Upper lobe of right lung (tissue), 1 donor: Measurements from ENCODE around the gene AP1S2. TPM values are rescaled to one million over a fixed set of nuclear protein-coding genes. Genes with fewer than 3 reads are reported as not detected.

Experiments used
- ATAC-seq: fragments of 200-7000 bp; cut with Tn5 transposase; one replicate; pipeline ENCODE4 v1.9.1; 2020; ENCODE audit warnings: mild to moderate bottlenecking, moderate library complexity
- DNase-seq: peaks from one replicate; pipeline ENCODE4 v3.0.0-alpha.2; 2020
- H3K27ac ChIP-seq: fragments of 200-600 bp; one replicate; pipeline ENCODE4 v1.8.0; 2022
- H3K27me3 ChIP-seq: fragments of 200-600 bp; one replicate; pipeline ENCODE4 v1.8.0; 2022; ENCODE audit warnings: mild to moderate bottlenecking
- H3K36me3 ChIP-seq: fragments of 200-600 bp; one replicate; pipeline ENCODE4 v1.8.0; 2022
- H3K4me1 ChIP-seq: fragments of 200-600 bp; one replicate; pipeline ENCODE4 v1.8.0; 2022
- H3K4me3 ChIP-seq: fragments of 200-600 bp; one replicate; pipeline ENCODE4 v1.8.0; 2022; ENCODE audit warnings: mild to moderate bottlenecking
- H3K9me3 ChIP-seq: fragments of 200-600 bp; one replicate; pipeline ENCODE4 v1.8.0; 2022
- CTCF ChIP-seq: fragments of 200-600 bp; IDR thresholded peaks from one replicate; pipeline ENCODE4 v1.8.0; 2022; ENCODE audit warnings: antibody characterized with exemption
- intact Hi-C: fragments of 100-400 bp; cut with DNase I; formaldehyde crosslinking; loops from one replicate; pipeline ENCODE4 v1.11.0; 2022
- total RNA-seq: library from RNA; stranded (reverse); fragmentation: NEBNext Ultra II Directional; extraction: Animal tissue kit (Norgen Biotek cat#: 25700); gene quantifications from one replicate; pipeline ENCODE4 v1.2.1, GENCODE V29; 2021
- donor health status: DM: no; HTN: yes; CAD: no; lungs with severe emphysema.

AP1S2 gene
- total RNA-seq, 1 donor from 2014 or later, result 41.2 TPM

GRCh38 chrX:15825936-15826335, 28.7 kb downstream of the AP1S2 start:
- Histone ChIP-seq H3K36me3 (peaks cover 8% of the 10 kb centered on the region), H3K4me1 (no peaks in the 10 kb centered on the region), H3K4me3 (no peak overlapping the region), H3K27ac (no peak overlapping the region), H3K9me3 (no peaks in the 10 kb centered on the region), H3K27me3 (no peaks in the 10 kb centered on the region)
- DNase-seq (no peak), ATAC-seq (no peak)
- no peak for TF ChIP-seq CTCF
- intact Hi-C loops, result no loop called here

GRCh38 chrX:15822922-15823321, 31.7 kb downstream of the AP1S2 start:
- intact Hi-C loops, result no loop called here
- peaks cover 16% of the 10 kb centered on the region for H3K36me3 ChIP-seq
- DNase-seq (no peak), ATAC-seq (no peak)
- H3K4me3 ChIP-seq, result no peak overlapping the region
- no peak for TF ChIP-seq CTCF
- no peaks in the 10 kb centered on the region for H3K9me3 ChIP-seq
- no peak overlapping the region for H3K27ac ChIP-seq
- H3K27me3 ChIP-seq, result no peaks in the 10 kb centered on the region
- no peaks in the 10 kb centered on the region for H3K4me1 ChIP-seq

- intact Hi-C loops, result no loop called here
- Histone ChIP-seq H3K9me3 (no peaks in the 10 kb centered on the region), H3K27me3 (no peaks in the 10 kb centered on the region), H3K27ac (no peak overlapping the region), H3K4me1 (no peaks in the 10 kb centered on the region), H3K4me3 (no peak overlapping the region), H3K36me3 (peaks cover 12% of the 10 kb centered on the region)
- no peak for DNase-seq
- TF ChIP-seq CTCF, result no peak
- ATAC-seq, result no peak
Measured at GRCh38 chrX:15820106-15821073, 34.2 kb downstream of the AP1S2 start.

GRCh38 chrX:15816886-15817285, 37.7 kb downstream of the AP1S2 start:
- Histone ChIP-seq H3K4me1 (no peaks in the 10 kb centered on the region), H3K36me3 (peaks cover 12% of the 10 kb centered on the region), H3K27ac (no peak overlapping the region), H3K4me3 (no peak overlapping the region), H3K9me3 (no peaks in the 10 kb centered on the region), H3K27me3 (no peaks in the 10 kb centered on the region)
- DNase-seq, result no peak
- intact Hi-C loops, result no loop called here
- peak; percentile 55 for ATAC-seq
- no peak for TF ChIP-seq CTCF

- peaks cover 11% of the 10 kb centered on the region for H3K36me3 ChIP-seq
- no peak overlapping the region for H3K4me3 ChIP-seq
- H3K4me1 ChIP-seq, result no peaks in the 10 kb centered on the region
- H3K27ac ChIP-seq, result no peak overlapping the region
- no peaks in the 10 kb centered on the region for H3K9me3 ChIP-seq
- intact Hi-C loops, result no loop called here
- DNase-seq (no peak), ATAC-seq (no peak)
- no peak for TF ChIP-seq CTCF
- H3K27me3 ChIP-seq, result no peaks in the 10 kb centered on the region
Measured at GRCh38 chrX:15816438-15816809, 38.2 kb downstream of the AP1S2 start.
